ENCODE results near the gene NTRK2. TPM values are rescaled to one million over a fixed set of nuclear protein-coding genes. Genes with fewer than 3 reads are reported as not detected.

NTRK2 gene
- total and polyA plus RNA-seq, 4 donors = 0.26 to 1.4 (median 0.56) TPM

- DNase-seq (ENCODE audit: low spot score) = no peak
- no peaks in the 10 kb centered on the region for H3K36me3 ChIP-seq (ENCODE audit: control insufficient read depth in 4 of 4, insufficient read depth in 3 of 4, low read depth in 1 of 4, low read length in 3 of 4)
- H3K4me1 ChIP-seq (ENCODE audit: control insufficient read depth in 4 of 4, insufficient read depth in 4 of 4, low read length in 3 of 4) = no peaks in the 10 kb centered on the region
- no peak overlapping the region for H3K27ac ChIP-seq (ENCODE audit: low read depth in 1 of 2, low read length in 2 of 2)
- no peaks in the 10 kb centered on the region for H3K9me3 ChIP-seq (ENCODE audit: control insufficient read depth in 4 of 4, low read length in 3 of 4)
- no peak overlapping the region for H3K4me3 ChIP-seq (ENCODE audit: low read depth in 1 of 3, low read length in 3 of 3)
- no peak overlapping the region for H3K9ac ChIP-seq (ENCODE audit: low read depth in 1 of 2, low read length in 2 of 2)
- 55% methylated on average over 1 of the region's 1 CpG for WGBS
- no peak for TF ChIP-seq TAF1 (conservative IDR thresholded peaks at IDR 0.05)
- no peak for TF ChIP-seq JUND (IDR thresholded peaks at IDR 0.05)
- TF ChIP-seq HNF4A (conservative IDR thresholded peaks at IDR 0.05) = no peak
- no peak for TF ChIP-seq SP1 (IDR thresholded peaks at IDR 0.05)
- no peak for TF ChIP-seq NR2F2 (IDR thresholded peaks at IDR 0.05)
- TF ChIP-seq, protein P1, sequence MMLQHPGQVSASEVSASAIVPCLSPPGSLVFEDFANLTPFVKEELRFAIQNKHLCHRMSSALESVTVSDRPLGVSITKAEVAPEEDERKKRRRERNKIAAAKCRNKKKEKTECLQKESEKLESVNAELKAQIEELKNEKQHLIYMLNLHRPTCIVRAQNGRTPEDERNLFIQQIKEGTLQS (IDR thresholded peaks at IDR 0.05) = no peak
- TF ChIP-seq, protein P2, sequence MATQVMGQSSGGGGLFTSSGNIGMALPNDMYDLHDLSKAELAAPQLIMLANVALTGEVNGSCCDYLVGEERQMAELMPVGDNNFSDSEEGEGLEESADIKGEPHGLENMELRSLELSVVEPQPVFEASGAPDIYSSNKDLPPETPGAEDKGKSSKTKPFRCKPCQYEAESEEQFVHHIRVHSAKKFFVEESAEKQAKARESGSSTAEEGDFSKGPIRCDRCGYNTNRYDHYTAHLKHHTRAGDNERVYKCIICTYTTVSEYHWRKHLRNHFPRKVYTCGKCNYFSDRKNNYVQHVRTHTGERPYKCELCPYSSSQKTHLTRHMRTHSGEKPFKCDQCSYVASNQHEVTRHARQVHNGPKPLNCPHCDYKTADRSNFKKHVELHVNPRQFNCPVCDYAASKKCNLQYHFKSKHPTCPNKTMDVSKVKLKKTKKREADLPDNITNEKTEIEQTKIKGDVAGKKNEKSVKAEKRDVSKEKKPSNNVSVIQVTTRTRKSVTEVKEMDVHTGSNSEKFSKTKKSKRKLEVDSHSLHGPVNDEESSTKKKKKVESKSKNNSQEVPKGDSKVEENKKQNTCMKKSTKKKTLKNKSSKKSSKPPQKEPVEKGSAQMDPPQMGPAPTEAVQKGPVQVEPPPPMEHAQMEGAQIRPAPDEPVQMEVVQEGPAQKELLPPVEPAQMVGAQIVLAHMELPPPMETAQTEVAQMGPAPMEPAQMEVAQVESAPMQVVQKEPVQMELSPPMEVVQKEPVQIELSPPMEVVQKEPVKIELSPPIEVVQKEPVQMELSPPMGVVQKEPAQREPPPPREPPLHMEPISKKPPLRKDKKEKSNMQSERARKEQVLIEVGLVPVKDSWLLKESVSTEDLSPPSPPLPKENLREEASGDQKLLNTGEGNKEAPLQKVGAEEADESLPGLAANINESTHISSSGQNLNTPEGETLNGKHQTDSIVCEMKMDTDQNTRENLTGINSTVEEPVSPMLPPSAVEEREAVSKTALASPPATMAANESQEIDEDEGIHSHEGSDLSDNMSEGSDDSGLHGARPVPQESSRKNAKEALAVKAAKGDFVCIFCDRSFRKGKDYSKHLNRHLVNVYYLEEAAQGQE (IDR thresholded peaks at IDR 0.05) = no peak
- no peak for TF ChIP-seq RXRA (IDR thresholded peaks at IDR 0.05)
- TF ChIP-seq, protein P3, sequence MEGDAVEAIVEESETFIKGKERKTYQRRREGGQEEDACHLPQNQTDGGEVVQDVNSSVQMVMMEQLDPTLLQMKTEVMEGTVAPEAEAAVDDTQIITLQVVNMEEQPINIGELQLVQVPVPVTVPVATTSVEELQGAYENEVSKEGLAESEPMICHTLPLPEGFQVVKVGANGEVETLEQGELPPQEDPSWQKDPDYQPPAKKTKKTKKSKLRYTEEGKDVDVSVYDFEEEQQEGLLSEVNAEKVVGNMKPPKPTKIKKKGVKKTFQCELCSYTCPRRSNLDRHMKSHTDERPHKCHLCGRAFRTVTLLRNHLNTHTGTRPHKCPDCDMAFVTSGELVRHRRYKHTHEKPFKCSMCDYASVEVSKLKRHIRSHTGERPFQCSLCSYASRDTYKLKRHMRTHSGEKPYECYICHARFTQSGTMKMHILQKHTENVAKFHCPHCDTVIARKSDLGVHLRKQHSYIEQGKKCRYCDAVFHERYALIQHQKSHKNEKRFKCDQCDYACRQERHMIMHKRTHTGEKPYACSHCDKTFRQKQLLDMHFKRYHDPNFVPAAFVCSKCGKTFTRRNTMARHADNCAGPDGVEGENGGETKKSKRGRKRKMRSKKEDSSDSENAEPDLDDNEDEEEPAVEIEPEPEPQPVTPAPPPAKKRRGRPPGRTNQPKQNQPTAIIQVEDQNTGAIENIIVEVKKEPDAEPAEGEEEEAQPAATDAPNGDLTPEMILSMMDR (IDR thresholded peaks at IDR 0.05; ENCODE audit: low read depth, low read length, missing input control) = no peak
- no peak for TF ChIP-seq FOXA2 (IDR thresholded peaks at IDR 0.05)
- no peak for TF ChIP-seq MAX (IDR thresholded peaks at IDR 0.05)
- H3K27me3 ChIP-seq (ENCODE audit: control insufficient read depth in 4 of 4, insufficient read depth in 4 of 4, low read length in 3 of 4) = peaks cover 0 to 5% (median 1%) of the 10 kb centered on the region in 4 donors
These were observed 169.3 kb downstream of the NTRK2 start for GRCh38 chr9:84838879-84839278.

DNA sequence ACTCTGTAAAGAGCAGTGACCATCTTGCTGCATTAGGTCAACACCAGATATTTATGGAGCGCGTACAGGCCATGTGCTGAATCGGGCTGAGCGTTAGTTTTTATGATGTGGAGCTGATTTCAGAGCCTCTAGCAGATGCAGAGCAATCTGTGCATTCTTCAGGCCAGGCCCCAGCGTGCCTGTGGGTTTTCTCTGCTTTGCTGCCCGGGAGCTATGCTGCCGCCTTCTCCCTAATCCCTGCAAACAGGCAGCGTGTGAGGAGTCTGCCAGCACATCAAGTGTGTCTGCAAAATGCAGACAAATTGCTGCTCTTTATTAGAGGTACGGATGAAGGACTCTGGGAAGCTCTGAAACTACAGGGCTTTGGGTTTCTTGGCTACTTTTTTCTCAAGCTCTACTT lies 170.0 kb downstream of the NTRK2 start:
- no peak for DNase-seq (ENCODE audit: low spot score)
- peaks cover 0 to 5% (median 1%) of the 10 kb centered on the region in 4 donors for H3K27me3 ChIP-seq (ENCODE audit: control insufficient read depth in 4 of 4, insufficient read depth in 4 of 4, low read length in 3 of 4)

GRCh38 chr9:84841931-84842330 lies 172.4 kb downstream of the NTRK2 start:
- no peaks in the 10 kb centered on the region for H3K9me3 ChIP-seq (ENCODE audit: control insufficient read depth in 4 of 4, low read length in 3 of 4)
- no peaks in the 10 kb centered on the region for H3K36me3 ChIP-seq (ENCODE audit: control insufficient read depth in 4 of 4, insufficient read depth in 3 of 4, low read depth in 1 of 4, low read length in 3 of 4)
- H3K27ac ChIP-seq (ENCODE audit: low read depth in 1 of 2, low read length in 2 of 2) = no peak overlapping the region
- no peak overlapping the region for H3K9ac ChIP-seq (ENCODE audit: low read depth in 1 of 2, low read length in 2 of 2)
- H3K4me3 ChIP-seq (ENCODE audit: low read depth in 1 of 3, low read length in 3 of 3) = no peak overlapping the region
- no peaks in the 10 kb centered on the region for H3K4me1 ChIP-seq (ENCODE audit: control insufficient read depth in 4 of 4, insufficient read depth in 4 of 4, low read length in 3 of 4)
- peaks cover 0 to 3% (median 1%) of the 10 kb centered on the region in 4 donors for H3K27me3 ChIP-seq (ENCODE audit: control insufficient read depth in 4 of 4, insufficient read depth in 4 of 4, low read length in 3 of 4)
- WGBS = 79% methylated on average over 5 of the region's 5 CpGs
- no peak for DNase-seq (ENCODE audit: low spot score)
- TF ChIP-seq, protein P3 (IDR thresholded peaks at IDR 0.05; ENCODE audit: low read depth, low read length, missing input control) = no peak
- no peak for TF ChIP-seq RAD21 (IDR thresholded peaks at IDR 0.05)
- no peak for TF ChIP-seq GABPA (IDR thresholded peaks at IDR 0.05 in 1 of 2, conservative IDR thresholded peaks at IDR 0.05 in 1 of 2)
- TF ChIP-seq, protein P2 (IDR thresholded peaks at IDR 0.05) = no peak
- TF ChIP-seq HNF4G (IDR thresholded peaks at IDR 0.05) = no peak
- no peak for TF ChIP-seq RXRA (IDR thresholded peaks at IDR 0.05)
- TF ChIP-seq SP1 (IDR thresholded peaks at IDR 0.05) = no peak
- no peak for TF ChIP-seq JUND (IDR thresholded peaks at IDR 0.05)
- TF ChIP-seq, protein P1 (IDR thresholded peaks at IDR 0.05) = no peak
- no peak for TF ChIP-seq MAX (IDR thresholded peaks at IDR 0.05)

More for the DNA sequence above, 170.0 kb downstream of the NTRK2 start:
- no peak for TF ChIP-seq YY1 (IDR thresholded peaks at IDR 0.05)
- Histone ChIP-seq H3K36me3 (ENCODE audit: control insufficient read depth in 4 of 4, insufficient read depth in 3 of 4, low read depth in 1 of 4, low read length in 3 of 4) (no peaks in the 10 kb centered on the region), H3K4me1 (ENCODE audit: control insufficient read depth in 4 of 4, insufficient read depth in 4 of 4, low read length in 3 of 4) (no peaks in the 10 kb centered on the region), H3K9ac (ENCODE audit: low read depth in 1 of 2, low read length in 2 of 2) (no peak overlapping the region), H3K4me3 (ENCODE audit: low read depth in 1 of 3, low read length in 3 of 3) (no peak overlapping the region), H3K27ac (ENCODE audit: low read depth in 1 of 2, low read length in 2 of 2) (no peak overlapping the region), H3K9me3 (ENCODE audit: control insufficient read depth in 4 of 4, low read length in 3 of 4) (no peaks in the 10 kb centered on the region)
- WGBS = 60% methylated on average over 9 of the region's 9 CpGs
